ENCODE data around the gene ERGIC1.

GRCh38 chr5:172858990-172859811, 25.1 kb downstream of the ERGIC1 start:
- TF ChIP-seq ETV6 (CRISPR knock-in tag; IDR thresholded peaks at IDR 0.05) (no peak), ELF4 (CRISPR knock-in tag; IDR thresholded peaks at IDR 0.05; ENCODE audit: low read depth) (no peak), FOXJ3 (CRISPR knock-in tag; IDR thresholded peaks at IDR 0.05; ENCODE audit: borderline replicate concordance) (no peak), TEAD4 (CRISPR knock-in tag; IDR thresholded peaks at IDR 0.05) (no peak), ZBTB21 (CRISPR knock-in tag; IDR thresholded peaks at IDR 0.05; ENCODE audit: borderline replicate concordance) (no peak)
- TF ChIP-seq, protein P1, sequence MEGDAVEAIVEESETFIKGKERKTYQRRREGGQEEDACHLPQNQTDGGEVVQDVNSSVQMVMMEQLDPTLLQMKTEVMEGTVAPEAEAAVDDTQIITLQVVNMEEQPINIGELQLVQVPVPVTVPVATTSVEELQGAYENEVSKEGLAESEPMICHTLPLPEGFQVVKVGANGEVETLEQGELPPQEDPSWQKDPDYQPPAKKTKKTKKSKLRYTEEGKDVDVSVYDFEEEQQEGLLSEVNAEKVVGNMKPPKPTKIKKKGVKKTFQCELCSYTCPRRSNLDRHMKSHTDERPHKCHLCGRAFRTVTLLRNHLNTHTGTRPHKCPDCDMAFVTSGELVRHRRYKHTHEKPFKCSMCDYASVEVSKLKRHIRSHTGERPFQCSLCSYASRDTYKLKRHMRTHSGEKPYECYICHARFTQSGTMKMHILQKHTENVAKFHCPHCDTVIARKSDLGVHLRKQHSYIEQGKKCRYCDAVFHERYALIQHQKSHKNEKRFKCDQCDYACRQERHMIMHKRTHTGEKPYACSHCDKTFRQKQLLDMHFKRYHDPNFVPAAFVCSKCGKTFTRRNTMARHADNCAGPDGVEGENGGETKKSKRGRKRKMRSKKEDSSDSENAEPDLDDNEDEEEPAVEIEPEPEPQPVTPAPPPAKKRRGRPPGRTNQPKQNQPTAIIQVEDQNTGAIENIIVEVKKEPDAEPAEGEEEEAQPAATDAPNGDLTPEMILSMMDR (IDR thresholded peaks at IDR 0.05) = no peak
- TF ChIP-seq, protein P2, sequence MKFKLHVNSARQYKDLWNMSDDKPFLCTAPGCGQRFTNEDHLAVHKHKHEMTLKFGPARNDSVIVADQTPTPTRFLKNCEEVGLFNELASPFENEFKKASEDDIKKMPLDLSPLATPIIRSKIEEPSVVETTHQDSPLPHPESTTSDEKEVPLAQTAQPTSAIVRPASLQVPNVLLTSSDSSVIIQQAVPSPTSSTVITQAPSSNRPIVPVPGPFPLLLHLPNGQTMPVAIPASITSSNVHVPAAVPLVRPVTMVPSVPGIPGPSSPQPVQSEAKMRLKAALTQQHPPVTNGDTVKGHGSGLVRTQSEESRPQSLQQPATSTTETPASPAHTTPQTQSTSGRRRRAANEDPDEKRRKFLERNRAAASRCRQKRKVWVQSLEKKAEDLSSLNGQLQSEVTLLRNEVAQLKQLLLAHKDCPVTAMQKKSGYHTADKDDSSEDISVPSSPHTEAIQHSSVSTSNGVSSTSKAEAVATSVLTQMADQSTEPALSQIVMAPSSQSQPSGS (CRISPR knock-in tag; IDR thresholded peaks at IDR 0.05; ENCODE audit: borderline replicate concordance, low read depth) = no peak
- TF ChIP-seq, protein P3, sequence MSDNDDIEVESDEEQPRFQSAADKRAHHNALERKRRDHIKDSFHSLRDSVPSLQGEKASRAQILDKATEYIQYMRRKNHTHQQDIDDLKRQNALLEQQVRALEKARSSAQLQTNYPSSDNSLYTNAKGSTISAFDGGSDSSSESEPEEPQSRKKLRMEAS (CRISPR knock-in tag; IDR thresholded peaks at IDR 0.05) = no peak
